ENCODE measurements around the gene FAM3B. TPM values are rescaled to one million over a fixed set of nuclear protein-coding genes. Genes with fewer than 3 reads are reported as not detected.

FAM3B gene
- polyA plus RNA-seq, 3 donors: 0.15 TPM; not detected in 2

- H3K4me1 Mint-ChIP-seq: peaks cover 5% of the 10 kb centered on the region
- H3K9me3 ChIP-seq (replicated peaks in 1 of 2; ENCODE audit: control insufficient read depth in 1 of 2, insufficient read depth in 1 of 2, low read length in 2 of 2): peaks cover 0 to 15% of the 10 kb centered on the region in 2 donors
- H3K36me3 ChIP-seq (replicated peaks in 1 of 2; ENCODE audit: control insufficient read depth in 1 of 2, insufficient read depth in 2 of 2, low read length in 2 of 2): no peaks in the 10 kb centered on the region
- H3K4me3 ChIP-seq (replicated peaks in 1 of 3; ENCODE audit: low read depth in 2 of 3, low read length in 3 of 3): no peak overlapping the region
- no peaks in the 10 kb centered on the region for H3K79me2 ChIP-seq (ENCODE audit: insufficient read depth, low read length)
- H3K4me2 ChIP-seq (replicated peaks; ENCODE audit: extremely low read depth, low read length, poor library complexity, severe bottlenecking): no peak overlapping the region
- H4K20me1 ChIP-seq (ENCODE audit: insufficient read depth, low read length): no peaks in the 10 kb centered on the region
- peaks cover 0 to 3% of the 10 kb centered on the region in 2 donors for H3K4me1 ChIP-seq (ENCODE audit: control insufficient read depth in 1 of 2, insufficient read depth in 2 of 2, low read length in 2 of 2)
- peaks cover 32 to 57% (median 44%) of the 10 kb centered on the region in 3 donors for H3K27me3 Mint-ChIP-seq (ENCODE audit: low read depth in 3 of 3)
- intact Hi-C loops (cut with micrococcal nuclease): no loop called here
- H3K27me3 ChIP-seq (ENCODE audit: control insufficient read depth in 2 of 2, insufficient read depth in 2 of 2, low read length in 2 of 2): peaks cover 23 to 37% of the 10 kb centered on the region in 2 donors
- H3K9me3 Mint-ChIP-seq: peaks cover 0 to 8% (median 4%) of the 10 kb centered on the region in 7 donors
- H2AFZ ChIP-seq (ENCODE audit: insufficient read depth, low read depth, low read length, poor library complexity, severe bottlenecking): no peak overlapping the region
- WGBS (ENCODE audit: insufficient coverage): 95% methylated on average over 4 of the region's 6 CpGs
- peaks cover 0 to 2% of the 10 kb centered on the region in 2 donors for H3K36me3 Mint-ChIP-seq
- H3K27ac ChIP-seq (ENCODE audit: low read depth in 1 of 2, low read length in 2 of 2): no peak overlapping the region
- H3K27ac Mint-ChIP-seq: peak overlapping the region in 1 of 7 donors; percentile 22
- H3K4me3 Mint-ChIP-seq: peak overlapping the region in 1 of 2 donors; percentile 71
- no peak for DNase-seq
- TF ChIP-seq, protein P1, sequence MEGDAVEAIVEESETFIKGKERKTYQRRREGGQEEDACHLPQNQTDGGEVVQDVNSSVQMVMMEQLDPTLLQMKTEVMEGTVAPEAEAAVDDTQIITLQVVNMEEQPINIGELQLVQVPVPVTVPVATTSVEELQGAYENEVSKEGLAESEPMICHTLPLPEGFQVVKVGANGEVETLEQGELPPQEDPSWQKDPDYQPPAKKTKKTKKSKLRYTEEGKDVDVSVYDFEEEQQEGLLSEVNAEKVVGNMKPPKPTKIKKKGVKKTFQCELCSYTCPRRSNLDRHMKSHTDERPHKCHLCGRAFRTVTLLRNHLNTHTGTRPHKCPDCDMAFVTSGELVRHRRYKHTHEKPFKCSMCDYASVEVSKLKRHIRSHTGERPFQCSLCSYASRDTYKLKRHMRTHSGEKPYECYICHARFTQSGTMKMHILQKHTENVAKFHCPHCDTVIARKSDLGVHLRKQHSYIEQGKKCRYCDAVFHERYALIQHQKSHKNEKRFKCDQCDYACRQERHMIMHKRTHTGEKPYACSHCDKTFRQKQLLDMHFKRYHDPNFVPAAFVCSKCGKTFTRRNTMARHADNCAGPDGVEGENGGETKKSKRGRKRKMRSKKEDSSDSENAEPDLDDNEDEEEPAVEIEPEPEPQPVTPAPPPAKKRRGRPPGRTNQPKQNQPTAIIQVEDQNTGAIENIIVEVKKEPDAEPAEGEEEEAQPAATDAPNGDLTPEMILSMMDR (IDR thresholded peaks at IDR 0.05): no peak
- H3K9ac ChIP-seq (ENCODE audit: insufficient read depth, low read length, poor library complexity, severe bottlenecking): no peak overlapping the region
Observed at GRCh38 chr21:41315726-41316125, 875 bp upstream of the FAM3B start.

- Histone ChIP-seq H3K36me3 (replicated peaks in 1 of 2; ENCODE audit: control insufficient read depth in 1 of 2, insufficient read depth in 2 of 2, low read length in 2 of 2) (no peaks in the 10 kb centered on the region), H3K9me3 (replicated peaks in 1 of 2; ENCODE audit: control insufficient read depth in 1 of 2, insufficient read depth in 1 of 2, low read length in 2 of 2) (peaks cover 0 to 15% of the 10 kb centered on the region in 2 donors), H3K4me3 (replicated peaks in 1 of 3; ENCODE audit: low read depth in 2 of 3, low read length in 3 of 3) (peak overlapping the region in 2 of 3 experiments; percentile 17 to 42), H3K9ac (ENCODE audit: insufficient read depth, low read length, poor library complexity, severe bottlenecking) (no peak overlapping the region), H3K4me2 (replicated peaks; ENCODE audit: extremely low read depth, low read length, poor library complexity, severe bottlenecking) (peak overlapping the region; percentile 22), H3K4me1 (ENCODE audit: control insufficient read depth in 1 of 2, insufficient read depth in 2 of 2, low read length in 2 of 2) (peaks cover 0 to 3% of the 10 kb centered on the region in 2 donors), H2AFZ (ENCODE audit: insufficient read depth, low read depth, low read length, poor library complexity, severe bottlenecking) (peak overlapping the region; percentile 41), H3K79me2 (ENCODE audit: insufficient read depth, low read length) (no peaks in the 10 kb centered on the region), H3K27ac (ENCODE audit: low read depth in 1 of 2, low read length in 2 of 2) (no peak overlapping the region), H3K27me3 (ENCODE audit: control insufficient read depth in 2 of 2, insufficient read depth in 2 of 2, low read length in 2 of 2) (peaks cover 23 to 37% of the 10 kb centered on the region in 2 donors), H4K20me1 (ENCODE audit: insufficient read depth, low read length) (no peaks in the 10 kb centered on the region)
- peaks cover 0 to 2% of the 10 kb centered on the region in 2 donors for H3K36me3 Mint-ChIP-seq
- H3K4me3 Mint-ChIP-seq: peak overlapping the region in 1 of 2 donors; percentile 83
- no CpG with 5 or more reads among the region's 19 CpGs for WGBS (ENCODE audit: insufficient coverage)
- H3K27me3 Mint-ChIP-seq (ENCODE audit: low read depth in 3 of 3): peaks cover 35 to 55% (median 42%) of the 10 kb centered on the region in 3 donors
- H3K4me1 Mint-ChIP-seq: peaks cover 5% of the 10 kb centered on the region
- peaks cover 0 to 8% (median 4%) of the 10 kb centered on the region in 7 donors for H3K9me3 Mint-ChIP-seq
- peak overlapping the region in 1 of 7 donors; percentile 63 for H3K27ac Mint-ChIP-seq
- TF ChIP-seq, protein P1 (IDR thresholded peaks at IDR 0.05): no peak
- DNase-seq: no peak
- intact Hi-C loops (cut with micrococcal nuclease): no loop called here
Observed at GRCh38 chr21:41317063-41317392, 427 bp downstream of the FAM3B start.

Measured in CD14-positive monocyte (primary cell).